DND-41 (cell line): Measurements from ENCODE around the gene SMIM10L1.

Source experiments
- EZH2 ChIP-seq: IDR thresholded peaks from 3 replicates; pipeline ENCODE4 v1.6.1; 2012; ENCODE audit warnings: borderline replicate concordance, low read depth, mild to moderate bottlenecking, moderate library complexity, low read length, inconsistent platforms; ENCODE audit not compliant: severe bottlenecking
- TF ChIP-seq, protein P1 (sequence below): IDR thresholded peaks from 2 replicates; pipeline ENCODE4 v1.5.1; 2012; ENCODE audit warnings: borderline replicate concordance, low read length, moderate library complexity, mild to moderate bottlenecking; ENCODE audit not compliant: poor library complexity, severe bottlenecking; ENCODE audit errors: extremely low read depth

DNA sequence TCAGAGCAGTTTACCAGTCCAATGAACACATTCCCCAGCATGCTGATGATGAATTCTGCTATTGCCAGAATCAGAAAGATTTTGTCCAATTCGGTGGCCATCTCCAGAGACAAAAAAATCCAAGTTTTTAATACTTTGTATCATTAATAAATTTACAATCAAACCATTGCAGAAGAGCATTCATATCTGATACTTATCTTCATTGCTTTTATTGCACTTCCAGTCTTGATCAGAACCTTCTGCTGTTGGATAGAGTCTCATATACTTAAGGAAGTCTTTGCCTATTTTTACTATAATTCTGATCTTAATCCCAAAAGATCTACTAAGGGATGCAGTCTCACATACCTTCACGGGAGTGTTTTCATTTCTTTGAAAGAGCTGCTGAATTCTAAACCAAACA is 15.8 kb downstream of the SMIM10L1 start, which contains the start of gene TAS2R42:
- TF ChIP-seq, protein P1, sequence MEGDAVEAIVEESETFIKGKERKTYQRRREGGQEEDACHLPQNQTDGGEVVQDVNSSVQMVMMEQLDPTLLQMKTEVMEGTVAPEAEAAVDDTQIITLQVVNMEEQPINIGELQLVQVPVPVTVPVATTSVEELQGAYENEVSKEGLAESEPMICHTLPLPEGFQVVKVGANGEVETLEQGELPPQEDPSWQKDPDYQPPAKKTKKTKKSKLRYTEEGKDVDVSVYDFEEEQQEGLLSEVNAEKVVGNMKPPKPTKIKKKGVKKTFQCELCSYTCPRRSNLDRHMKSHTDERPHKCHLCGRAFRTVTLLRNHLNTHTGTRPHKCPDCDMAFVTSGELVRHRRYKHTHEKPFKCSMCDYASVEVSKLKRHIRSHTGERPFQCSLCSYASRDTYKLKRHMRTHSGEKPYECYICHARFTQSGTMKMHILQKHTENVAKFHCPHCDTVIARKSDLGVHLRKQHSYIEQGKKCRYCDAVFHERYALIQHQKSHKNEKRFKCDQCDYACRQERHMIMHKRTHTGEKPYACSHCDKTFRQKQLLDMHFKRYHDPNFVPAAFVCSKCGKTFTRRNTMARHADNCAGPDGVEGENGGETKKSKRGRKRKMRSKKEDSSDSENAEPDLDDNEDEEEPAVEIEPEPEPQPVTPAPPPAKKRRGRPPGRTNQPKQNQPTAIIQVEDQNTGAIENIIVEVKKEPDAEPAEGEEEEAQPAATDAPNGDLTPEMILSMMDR = no peak
- no peak for TF ChIP-seq EZH2
